Prostate gland (tissue), 2 donors: ENCODE measurements around the gene AADACL4.

Experiments used
- CTCF ChIP-seq, 4 experiments: fragments of 200-600 bp in 2 of 4; fragments of 450-650 bp in 2 of 4; sonication (generic) in 2 of 4; IDR thresholded peaks; 1 replicate in 3 of 4; 2 replicates in 1 of 4; pipeline ENCODE4 v1.5.1; 2016 to 2019; ENCODE audit warnings: antibody characterized with exemption in 4 of 4, mild to moderate bottlenecking in 2 of 4, moderate library complexity in 2 of 4
- POLR2A ChIP-seq: fragments of 450-650 bp; IDR thresholded peaks from one replicate; pipeline ENCODE4 v1.6.1; 2016; ENCODE audit warnings: antibody characterized with exemption, mild to moderate bottlenecking
- POLR2AphosphoS5 ChIP-seq: sonication (generic); formaldehyde crosslinking; IDR thresholded peaks from one replicate; pipeline ENCODE4 v1.6.1; 2017; ENCODE audit warnings: antibody characterized with exemption

GRCh38 chr1:12665511-12665910 lies 21.6 kb downstream of the AADACL4 start:
- no peak for TF ChIP-seq CTCF (IDR thresholded peaks at IDR 0.05)
- no peak for TF ChIP-seq POLR2A
- no peak for TF ChIP-seq POLR2AphosphoS5
